HG03108 (cell line): ENCODE measurements around the gene RIC8B.
A peak's percentile ranks its signal among the peaks of the same experiment; 100 is the strongest.
"Not testable (repeated sequence)": the region's sequence is repeated elsewhere in the genome, so short reads cannot be mapped to it uniquely, and the experiment has no call there.

ENCODE experiments used
- ATAC-seq: cut with Tn5 transposase; IDR thresholded peaks from one replicate; pipeline ENCODE4 v1.9.1; 2021; ENCODE audit warnings: moderate library complexity; ENCODE audit not compliant: unreplicated experiment

The RIC8B gene

GRCh38 chr12:106774005-106774807 is at the start of gene RIC8B:
Gene RIC8B (plus strand): TSS chr12:106774682. CDS start chr12:106774746, 64 bp downstream.
- peak; percentile 84 for ATAC-seq

GRCh38 chr12:106724934-106725333 is 49.5 kb upstream of the RIC8B start:
- ATAC-seq: no peak

GRCh38 chr12:106726603-106727202 is 47.8 kb upstream of the RIC8B start:
- not testable (repeated sequence) for ATAC-seq

- no peak for ATAC-seq
Measured at GRCh38 chr12:106729611-106730010, 44.9 kb upstream of the RIC8B start.

GRCh38 chr12:106732890-106733289 is 41.6 kb upstream of the RIC8B start:
- ATAC-seq: no peak

- no peak for ATAC-seq
Measured at GRCh38 chr12:106733660-106734059, 40.8 kb upstream of the RIC8B start.

- no peak for ATAC-seq
Measured at GRCh38 chr12:106736051-106736957, 38.2 kb upstream of the RIC8B start.

- ATAC-seq: no peak
Measured at GRCh38 chr12:106739318-106739717, 35.2 kb upstream of the RIC8B start.

GRCh38 chr12:106739815-106740530 is 34.5 kb upstream of the RIC8B start:
- no peak for ATAC-seq

- ATAC-seq: no peak
Measured at GRCh38 chr12:106740818-106741217, 33.7 kb upstream of the RIC8B start.

- ATAC-seq: no peak
Measured at GRCh38 chr12:106741247-106741646, 33.2 kb upstream of the RIC8B start.

- no peak for ATAC-seq
Measured at GRCh38 chr12:106743270-106743988, 31.1 kb upstream of the RIC8B start.

GRCh38 chr12:106744600-106744999 is 29.9 kb upstream of the RIC8B start:
- ATAC-seq: no peak

- ATAC-seq: no peak
Measured at GRCh38 chr12:106745181-106745745, 29.2 kb upstream of the RIC8B start.

GRCh38 chr12:106747973-106748436 is 26.5 kb upstream of the RIC8B start:
- no peak for ATAC-seq

GRCh38 chr12:106750524-106750923 is 24.0 kb upstream of the RIC8B start:
- no peak for ATAC-seq

- ATAC-seq: peak; percentile 97
Measured at GRCh38 chr12:106753526-106753925, 21.0 kb upstream of the RIC8B start.

- no peak for ATAC-seq
Measured at GRCh38 chr12:106754331-106754730, 20.2 kb upstream of the RIC8B start.

GRCh38 chr12:106757623-106758348 is 16.7 kb upstream of the RIC8B start:
- ATAC-seq: no peak
